DMS53 (cell line): ENCODE results near the gene ISOC1.
A peak's percentile ranks its signal among the peaks of the same experiment; 100 is the strongest.

Experiments
- DNase-seq: peaks from one replicate; lab custom pipeline; 2025; lab: John Stamatoyannopoulos, UW

ISOC1 gene

DNA sequence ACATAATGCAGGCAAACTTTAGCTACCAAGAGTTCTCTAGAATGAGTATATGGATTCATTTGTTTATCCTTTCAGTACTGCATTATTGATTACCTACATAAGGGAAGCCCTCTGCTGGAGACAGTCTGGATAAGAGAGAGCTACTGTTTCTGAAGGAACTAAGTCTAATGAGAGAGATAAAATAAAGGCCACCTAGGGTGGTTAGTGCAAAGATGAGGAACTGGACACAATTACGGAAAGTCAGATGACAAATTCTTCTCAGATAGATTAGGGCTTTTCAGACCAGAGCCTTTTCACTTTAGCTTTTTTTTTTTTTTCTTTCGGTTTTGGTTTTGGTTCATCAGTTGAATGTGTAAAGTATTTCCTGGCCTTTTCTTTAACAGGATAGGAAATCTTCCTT is 31.3 kb downstream of the ISOC1 start:
- no peak for DNase-seq

DNA sequence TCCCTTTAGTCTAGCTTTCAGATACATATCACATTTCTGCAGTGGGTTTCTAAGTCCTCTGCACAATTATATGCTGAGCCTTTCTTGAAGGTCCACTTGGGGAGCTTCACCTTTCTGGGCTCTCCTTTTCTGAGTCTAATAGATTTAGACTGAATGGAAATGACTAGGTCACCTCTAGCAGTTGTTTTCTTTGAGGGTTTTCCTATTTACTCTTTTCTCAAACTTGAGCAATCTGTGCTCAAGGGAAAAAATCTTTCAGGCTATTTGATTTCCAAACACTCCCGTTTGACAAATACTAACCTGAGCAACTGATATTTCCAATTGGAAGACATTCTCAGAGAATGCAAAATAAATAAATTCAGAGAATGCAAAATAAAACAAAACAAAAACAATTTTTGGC is 39.0 kb downstream of the ISOC1 start:
- no peak for DNase-seq

DNA sequence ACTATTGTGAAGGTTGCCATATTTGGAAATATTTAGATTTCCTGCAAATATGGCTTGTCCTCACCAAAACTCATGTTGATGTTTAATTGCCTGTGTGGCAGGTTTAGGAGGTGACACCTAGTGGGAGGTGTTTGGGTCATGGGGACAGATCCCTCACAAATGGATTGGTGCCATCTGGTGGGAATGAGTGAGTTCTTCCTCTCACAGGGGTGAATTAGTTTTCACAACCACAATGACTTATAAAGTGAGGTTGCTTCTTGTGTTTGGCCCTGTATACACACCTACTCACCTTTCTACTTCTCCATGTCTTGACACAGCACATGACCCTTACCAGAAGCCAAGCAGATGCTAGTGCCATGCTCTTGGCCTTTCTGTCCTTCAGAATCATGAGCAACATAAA is 41.1 kb downstream of the ISOC1 start:
- DNase-seq: peak; percentile 42

DNA sequence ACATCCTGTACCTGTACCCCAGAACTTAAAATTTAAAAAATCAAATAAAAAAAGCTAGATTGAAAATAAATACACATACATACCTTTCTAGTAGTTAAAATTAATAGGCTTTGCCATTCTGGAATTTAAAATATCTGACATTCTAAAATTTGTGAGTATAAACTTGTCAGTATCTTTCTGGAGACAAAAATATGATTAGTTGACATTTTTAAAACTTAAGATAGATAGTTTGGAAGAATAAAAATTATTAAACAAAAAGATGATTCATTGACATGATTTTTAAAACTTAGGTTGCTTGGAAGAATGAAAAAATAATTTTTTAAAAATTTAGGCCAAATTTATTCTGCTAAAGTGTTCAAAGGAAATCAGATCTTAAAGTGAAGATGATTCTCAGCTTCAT is 43.1 kb downstream of the ISOC1 start:
- no peak for DNase-seq

DNA sequence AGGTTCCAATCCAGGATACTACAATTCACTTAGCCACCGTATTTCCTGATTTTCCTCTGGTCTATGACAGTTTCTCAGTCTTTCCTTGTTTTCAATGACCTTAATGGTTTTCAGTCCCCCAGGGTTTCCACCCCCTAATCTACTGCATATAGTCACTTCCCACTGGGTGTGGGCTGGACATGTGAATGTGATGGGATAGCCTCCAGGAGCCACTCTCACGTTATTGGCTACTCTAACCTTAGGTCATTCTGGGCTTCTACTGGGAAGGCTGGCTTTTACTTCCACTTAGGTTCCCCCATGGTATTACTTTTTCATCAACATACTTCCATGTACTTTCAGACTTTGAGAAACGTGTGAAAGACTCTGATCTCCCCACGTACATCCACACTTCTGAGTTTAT is 46.5 kb downstream of the ISOC1 start:
- no peak for DNase-seq

DNA sequence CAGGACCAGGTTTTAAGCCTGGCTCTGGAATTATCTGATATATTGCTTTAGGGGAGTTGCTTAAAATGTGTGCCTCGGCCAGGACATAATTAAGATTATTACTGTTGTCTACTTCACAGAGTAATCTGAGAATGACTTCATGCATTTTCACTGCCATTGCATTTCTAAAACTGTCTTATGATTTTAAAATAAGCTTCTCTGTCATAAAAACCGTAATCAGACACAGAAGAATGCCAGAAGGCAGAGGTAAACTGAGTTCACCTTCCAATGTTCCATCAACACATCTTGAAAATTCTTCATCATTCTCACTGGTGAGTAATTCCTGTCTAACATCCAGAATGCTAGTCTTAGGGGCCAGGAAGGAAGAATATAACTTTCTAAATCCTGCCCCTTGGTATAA is 47.1 kb downstream of the ISOC1 start:
- no peak for DNase-seq

DNA sequence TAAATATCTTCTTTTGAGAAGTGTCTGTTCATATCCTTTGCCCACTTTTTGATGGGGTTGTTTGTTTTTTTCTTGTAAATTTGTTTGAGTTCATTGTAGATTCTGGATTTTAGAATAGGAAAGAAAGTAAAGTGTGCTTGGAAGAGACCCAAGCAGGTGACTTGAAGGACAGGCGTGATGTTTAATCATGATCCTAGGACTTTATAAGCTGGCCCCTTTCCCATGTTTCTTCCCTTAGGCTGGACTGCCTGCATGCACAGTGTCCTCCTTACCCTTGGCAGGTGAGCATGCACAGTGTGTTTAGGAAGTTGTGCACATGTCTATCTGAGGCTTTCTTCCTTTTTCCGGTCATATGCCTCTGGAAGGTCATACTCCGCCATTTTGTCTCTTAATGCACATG is 61.3 kb downstream of the ISOC1 start:
- DNase-seq: no peak

DNA sequence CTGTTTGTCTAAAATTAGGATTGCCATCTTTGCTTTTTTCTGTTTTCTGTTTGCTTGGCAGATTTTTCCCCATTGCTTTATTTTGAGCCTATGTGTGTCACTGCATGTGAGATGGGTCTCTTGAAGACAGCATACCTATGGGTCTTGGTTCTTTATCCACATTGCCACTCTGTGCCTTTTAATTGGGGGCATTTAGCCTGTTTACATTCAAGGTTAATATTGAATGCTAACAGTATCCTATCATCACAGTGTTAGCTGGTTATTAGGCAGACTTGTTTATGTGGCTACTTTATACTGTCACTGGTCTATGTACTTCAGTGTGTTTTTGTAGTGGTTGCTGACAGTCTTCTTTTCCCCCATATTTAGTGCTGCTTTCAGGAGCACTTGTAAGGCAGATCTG is 67.3 kb downstream of the ISOC1 start:
- DNase-seq: no peak
